Bronchial epithelial cell (primary cell): ENCODE results near the gene SUMO1. TPM values are rescaled to one million over a fixed set of nuclear protein-coding genes. Genes with fewer than 3 reads are reported as not detected.
A peak's percentile ranks its signal among the peaks of the same experiment; 100 is the strongest.
"Not testable (repeated sequence)": the region's sequence is repeated elsewhere in the genome, so short reads cannot be mapped to it uniquely, and the experiment has no call there.

Experiments
- DNase-seq: peaks from one replicate; pipeline ENCODE4 v3.0.0-alpha.2; 2010; ENCODE audit warnings: low read depth
- FAIRE-seq: peaks from 2 replicates; lab custom pipeline; 2011; peaks lifted over from hg19 to GRCh38; lab: Jason Lieb, UNC
- H3K27me3 ChIP-seq: 2 replicates; pipeline ENCODE4 v1.5.1; 2011; ENCODE audit warnings: low read length; ENCODE audit not compliant: control insufficient read depth, insufficient read depth
- H3K36me3 ChIP-seq: 2 replicates; pipeline ENCODE4 v1.5.1; 2011; ENCODE audit warnings: low read length; ENCODE audit not compliant: control insufficient read depth, insufficient read depth
- H3K4me3 ChIP-seq: 2 replicates; pipeline ENCODE4 v1.5.1; 2011; ENCODE audit warnings: mild to moderate bottlenecking, low read depth, low read length, control low read depth
- total RNA-seq: library from RNA; depleted of rRNA; stranded (reverse); fragments of >200 nt; gene quantifications from 2 replicates; pipeline ENCODE4 v1.2.1, GENCODE V29; 2014
- TF ChIP-seq, protein P1 (sequence below): IDR thresholded peaks from 2 replicates; pipeline ENCODE4 v1.5.1; 2011; ENCODE audit warnings: mild to moderate bottlenecking, moderate library complexity, low read length, control low read depth, inconsistent platforms; ENCODE audit not compliant: insufficient read depth, severe bottlenecking

Gene SUMO1
- total RNA-seq, 1 donor from 2014 or later = 97.7 TPM

DNA sequence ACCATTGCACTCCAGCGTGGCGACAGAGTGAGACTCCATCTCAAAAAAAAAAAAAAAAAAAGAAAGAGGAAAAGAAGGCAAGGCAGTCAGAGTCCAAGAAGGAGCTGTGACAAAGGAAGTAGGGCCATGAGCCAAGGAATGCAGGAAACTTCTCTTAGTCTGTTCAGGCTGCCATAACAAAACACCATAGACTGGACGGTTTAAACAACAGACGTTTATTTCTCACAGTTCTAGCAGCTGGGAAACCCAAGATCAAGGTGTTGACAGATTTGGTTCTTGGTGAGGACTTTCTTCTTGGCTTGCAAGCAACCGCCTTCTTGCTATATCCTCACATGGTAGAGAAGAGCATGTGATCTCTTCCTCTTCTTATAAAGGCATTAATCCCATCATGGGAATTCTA, 13.1 kb upstream of the SUMO1 start:
- Histone ChIP-seq H3K4me3 (no peak overlapping the region), H3K36me3 (no peaks in the 10 kb centered on the region), H3K27me3 (no peaks in the 10 kb centered on the region)
- TF ChIP-seq, protein P1, sequence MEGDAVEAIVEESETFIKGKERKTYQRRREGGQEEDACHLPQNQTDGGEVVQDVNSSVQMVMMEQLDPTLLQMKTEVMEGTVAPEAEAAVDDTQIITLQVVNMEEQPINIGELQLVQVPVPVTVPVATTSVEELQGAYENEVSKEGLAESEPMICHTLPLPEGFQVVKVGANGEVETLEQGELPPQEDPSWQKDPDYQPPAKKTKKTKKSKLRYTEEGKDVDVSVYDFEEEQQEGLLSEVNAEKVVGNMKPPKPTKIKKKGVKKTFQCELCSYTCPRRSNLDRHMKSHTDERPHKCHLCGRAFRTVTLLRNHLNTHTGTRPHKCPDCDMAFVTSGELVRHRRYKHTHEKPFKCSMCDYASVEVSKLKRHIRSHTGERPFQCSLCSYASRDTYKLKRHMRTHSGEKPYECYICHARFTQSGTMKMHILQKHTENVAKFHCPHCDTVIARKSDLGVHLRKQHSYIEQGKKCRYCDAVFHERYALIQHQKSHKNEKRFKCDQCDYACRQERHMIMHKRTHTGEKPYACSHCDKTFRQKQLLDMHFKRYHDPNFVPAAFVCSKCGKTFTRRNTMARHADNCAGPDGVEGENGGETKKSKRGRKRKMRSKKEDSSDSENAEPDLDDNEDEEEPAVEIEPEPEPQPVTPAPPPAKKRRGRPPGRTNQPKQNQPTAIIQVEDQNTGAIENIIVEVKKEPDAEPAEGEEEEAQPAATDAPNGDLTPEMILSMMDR = no peak
- FAIRE-seq (no peak), DNase-seq (no peak)

DNA sequence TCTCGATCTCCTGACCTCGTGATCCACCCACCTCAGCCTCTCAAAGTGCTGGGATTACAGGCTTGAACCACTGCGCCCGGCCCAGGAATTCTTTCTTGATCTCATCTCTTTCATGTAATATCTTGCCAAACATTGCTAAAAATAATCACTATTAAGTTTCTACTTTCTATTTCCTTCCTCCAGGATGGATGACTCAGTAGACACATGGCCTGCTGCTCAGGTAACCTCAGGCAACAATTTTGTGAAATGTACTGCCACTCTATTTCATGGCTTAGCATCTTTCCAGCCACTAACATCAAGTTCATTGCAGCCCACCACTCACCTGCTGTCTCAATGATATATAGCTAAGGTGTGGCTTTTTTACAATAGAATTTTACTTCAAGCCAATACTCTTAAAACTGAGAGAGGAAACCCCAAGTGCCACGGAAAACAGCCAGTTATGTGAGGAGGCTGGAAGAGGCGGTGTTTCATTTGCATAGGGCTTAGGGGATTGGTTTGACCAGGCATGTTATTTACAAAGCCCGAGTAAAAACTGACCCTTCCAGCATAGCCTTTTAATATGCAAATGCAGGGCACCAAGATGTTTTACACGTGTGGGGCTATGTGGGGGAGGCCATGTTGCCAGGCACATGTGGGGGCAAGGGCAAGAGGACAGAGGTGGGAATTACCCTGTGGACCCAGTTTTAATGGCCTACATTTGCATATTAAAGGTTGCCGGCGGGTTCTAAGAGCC, 11.3 kb upstream of the SUMO1 start:
- DNase-seq (peak; percentile 94), FAIRE-seq (no peak)
- no peaks in the 10 kb centered on the region for H3K27me3 ChIP-seq
- no peak overlapping the region for H3K4me3 ChIP-seq
- TF ChIP-seq, protein P1 = no peak
- no peaks in the 10 kb centered on the region for H3K36me3 ChIP-seq

DNA sequence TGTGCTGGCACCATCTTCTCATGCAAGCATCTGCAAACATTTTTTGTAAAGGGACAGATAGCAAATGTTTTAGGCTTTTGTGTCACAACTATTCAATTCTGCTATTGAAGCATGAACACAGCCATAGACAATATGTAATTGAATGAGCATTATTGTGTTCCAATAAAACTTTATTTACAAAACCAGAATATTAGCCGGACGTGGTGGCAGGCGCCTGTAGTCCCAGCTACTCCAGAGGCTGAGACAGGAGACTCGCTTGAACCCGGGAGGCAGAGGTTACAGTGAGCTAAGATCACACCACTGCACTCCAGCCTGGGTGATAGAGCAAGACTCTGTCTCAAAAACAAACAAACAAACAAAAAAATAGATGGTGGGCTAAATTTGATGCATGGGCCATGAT, 9.3 kb upstream of the SUMO1 start:
- not testable (repeated sequence) for H3K27me3 ChIP-seq, H3K36me3 ChIP-seq, DNase-seq, H3K4me3 ChIP-seq, FAIRE-seq

DNA sequence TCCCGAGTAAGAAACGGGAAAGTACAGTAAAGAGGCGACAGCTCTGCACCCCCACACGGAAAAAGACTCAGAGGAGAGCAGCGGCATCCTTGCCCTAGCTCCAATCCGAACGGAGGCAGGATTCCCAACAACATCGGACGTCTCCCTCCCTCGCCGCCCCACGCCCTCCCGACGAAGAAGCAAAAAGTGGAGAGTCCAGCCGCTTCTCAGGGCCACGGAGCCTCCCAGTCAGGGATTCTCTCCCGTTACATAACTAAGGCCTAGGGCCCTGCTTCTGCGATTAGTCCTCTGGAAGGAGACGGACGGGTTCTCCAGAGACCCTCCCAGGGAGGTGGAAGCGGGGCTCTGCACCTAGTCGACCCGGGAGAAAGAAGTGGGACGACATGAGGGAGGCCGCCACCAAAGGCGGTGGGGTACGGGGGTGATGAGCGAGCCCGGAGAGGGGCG, 587 bp downstream of the SUMO1 start:
- DNase-seq = peak; percentile 37
- peak overlapping the region; percentile 67 for H3K4me3 ChIP-seq
- H3K36me3 ChIP-seq = no peaks in the 10 kb centered on the region
- TF ChIP-seq, protein P1 = no peak
- H3K27me3 ChIP-seq = no peaks in the 10 kb centered on the region
- FAIRE-seq = no peak

DNA sequence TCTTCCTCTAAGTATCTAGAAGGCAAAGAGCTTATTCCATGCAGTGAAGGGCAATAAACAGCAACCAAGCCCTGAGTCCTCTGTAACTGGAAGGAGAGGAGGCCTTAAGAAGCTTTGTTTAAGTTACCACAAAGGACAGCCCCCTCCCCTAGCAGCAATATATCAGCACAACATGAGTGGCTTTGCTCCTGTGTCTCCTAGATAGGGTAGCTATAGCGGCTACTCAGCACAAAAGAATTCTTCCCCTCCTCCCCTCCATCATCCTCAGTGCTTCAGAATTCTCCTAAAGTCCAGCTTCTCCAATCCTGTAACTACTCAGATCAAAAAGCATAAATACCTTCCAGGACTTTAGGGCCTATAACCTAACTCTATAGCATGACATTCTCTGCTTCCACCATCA, 16.5 kb downstream of the SUMO1 start:
- DNase-seq = no peak
- no peak for FAIRE-seq

DNA sequence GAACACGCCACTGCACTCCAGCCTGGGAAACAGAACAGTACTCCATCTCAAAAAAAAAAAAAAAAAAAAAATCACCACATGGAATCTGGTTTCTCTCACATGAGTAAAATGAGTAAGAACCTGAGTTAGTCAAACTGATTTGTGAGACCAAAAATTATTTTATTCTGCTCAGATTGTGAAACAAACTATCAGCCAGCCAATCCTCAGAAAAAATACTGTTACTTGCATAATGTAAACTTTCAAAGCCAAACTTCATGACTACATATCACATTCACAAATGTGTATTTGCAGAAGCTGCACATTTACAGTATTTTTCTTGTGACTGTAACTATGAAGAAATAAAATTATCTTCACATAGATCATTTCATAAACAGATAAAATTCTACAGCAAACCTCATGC, 23.2 kb downstream of the SUMO1 start:
- FAIRE-seq (no peak), DNase-seq (no peak)
- TF ChIP-seq, protein P1 = no peak
- Histone ChIP-seq H3K27me3 (no peaks in the 10 kb centered on the region), H3K36me3 (no peaks in the 10 kb centered on the region), H3K4me3 (no peak overlapping the region)

More for the DNA sequence above, 16.5 kb downstream of the SUMO1 start:
- TF ChIP-seq, protein P1 = no peak
- Histone ChIP-seq H3K4me3 (no peak overlapping the region), H3K36me3 (no peaks in the 10 kb centered on the region), H3K27me3 (no peaks in the 10 kb centered on the region)
